Measurements from ENCODE around the gene ANKRD18A. TPM values are rescaled to one million over a fixed set of nuclear protein-coding genes. Genes with fewer than 3 reads are reported as not detected.

Gene ANKRD18A
- total and polyA plus RNA-seq, 2 of the 13 experiments (the other 11 are each of a cell fraction or from before 2014, with no cell fraction given), result 5.9 to 7.6 TPM

- TF ChIP-seq ARID4A (CRISPR knock-in tag; IDR thresholded peaks at IDR 0.05; ENCODE audit: borderline replicate concordance), result peak; percentile 6
- no peak for TF ChIP-seq ZFAT (CRISPR knock-in tag; conservative IDR thresholded peaks at IDR 0.05)
- TF ChIP-seq ZNF547 (CRISPR knock-in tag; IDR thresholded peaks at IDR 0.05), result no peak
- no peak for TF ChIP-seq MED8 (CRISPR knock-in tag; IDR thresholded peaks at IDR 0.05; ENCODE audit: insufficient replicate concordance)
- TF ChIP-seq ZNF282 (IDR thresholded peaks at IDR 0.05; ENCODE audit: partially characterized antibody), result no peak
- TF ChIP-seq MEIS2 (CRISPR knock-in tag; IDR thresholded peaks at IDR 0.05), result no peak
- TF ChIP-seq CEBPG (CRISPR knock-in tag; IDR thresholded peaks at IDR 0.05), result peak; percentile 31; the same call in 1 of the 2 replicates
- no peak for TF ChIP-seq ZNF18 (CRISPR knock-in tag; IDR thresholded peaks at IDR 0.05; ENCODE audit: insufficient replicate concordance)
- no peak for TF ChIP-seq DPF2 (CRISPR knock-in tag; IDR thresholded peaks at IDR 0.05; ENCODE audit: borderline replicate concordance, low read depth)
- TF ChIP-seq ZFP36 (IDR thresholded peaks at IDR 0.05; ENCODE audit: borderline replicate concordance, low read depth, low read length, partially characterized antibody), result no peak
- TF ChIP-seq PATZ1 (CRISPR knock-in tag; IDR thresholded peaks at IDR 0.05), result peak; percentile 47; the same call in 1 of the 2 replicates
- TF ChIP-seq SRF (IDR thresholded peaks at IDR 0.05; ENCODE audit: low read depth, low read length), result no peak
- no peak for TF ChIP-seq RAD51 (IDR thresholded peaks at IDR 0.05; ENCODE audit: borderline replicate concordance)
- no peak for TF ChIP-seq ZNF550 (CRISPR knock-in tag; IDR thresholded peaks at IDR 0.05; ENCODE audit: borderline replicate concordance)
- TF ChIP-seq ZNF883 (CRISPR knock-in tag; IDR thresholded peaks at IDR 0.05; ENCODE audit: not compliant biosample characterization), result no peak
- TF ChIP-seq HOXA5 (CRISPR knock-in tag; IDR thresholded peaks at IDR 0.05), result peak; percentile 16; the same call in 1 of the 2 replicates
- TF ChIP-seq ATRX (CRISPR knock-in tag; IDR thresholded peaks at IDR 0.05; ENCODE audit: borderline replicate concordance), result no peak
- peak; percentile 32 for TF ChIP-seq ASH2L (IDR thresholded peaks at IDR 0.05; ENCODE audit: insufficient read length, low read depth, low read length)
- TF ChIP-seq GPBP1L1 (CRISPR knock-in tag; IDR thresholded peaks at IDR 0.05), result no peak
- no peak for TF ChIP-seq ZNF251 (CRISPR knock-in tag; IDR thresholded peaks at IDR 0.05)
These were observed 594 bp downstream of the ANKRD18A start (continued) for GRCh38 chr9:38619556-38620447.
